Measurements from ENCODE around the gene OR52B2.

Gene OR52B2

GRCh38 chr11:6203327-6203726, 33.2 kb upstream of the OR52B2 start:
- no peak overlapping the region for H3K4me3 ChIP-seq (replicated peaks; ENCODE audit: low read depth, low read length)
- TF ChIP-seq, protein P1, sequence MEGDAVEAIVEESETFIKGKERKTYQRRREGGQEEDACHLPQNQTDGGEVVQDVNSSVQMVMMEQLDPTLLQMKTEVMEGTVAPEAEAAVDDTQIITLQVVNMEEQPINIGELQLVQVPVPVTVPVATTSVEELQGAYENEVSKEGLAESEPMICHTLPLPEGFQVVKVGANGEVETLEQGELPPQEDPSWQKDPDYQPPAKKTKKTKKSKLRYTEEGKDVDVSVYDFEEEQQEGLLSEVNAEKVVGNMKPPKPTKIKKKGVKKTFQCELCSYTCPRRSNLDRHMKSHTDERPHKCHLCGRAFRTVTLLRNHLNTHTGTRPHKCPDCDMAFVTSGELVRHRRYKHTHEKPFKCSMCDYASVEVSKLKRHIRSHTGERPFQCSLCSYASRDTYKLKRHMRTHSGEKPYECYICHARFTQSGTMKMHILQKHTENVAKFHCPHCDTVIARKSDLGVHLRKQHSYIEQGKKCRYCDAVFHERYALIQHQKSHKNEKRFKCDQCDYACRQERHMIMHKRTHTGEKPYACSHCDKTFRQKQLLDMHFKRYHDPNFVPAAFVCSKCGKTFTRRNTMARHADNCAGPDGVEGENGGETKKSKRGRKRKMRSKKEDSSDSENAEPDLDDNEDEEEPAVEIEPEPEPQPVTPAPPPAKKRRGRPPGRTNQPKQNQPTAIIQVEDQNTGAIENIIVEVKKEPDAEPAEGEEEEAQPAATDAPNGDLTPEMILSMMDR (IDR thresholded peaks at IDR 0.05; ENCODE audit: insufficient read depth, low read length, poor library complexity, severe bottlenecking) = no peak

GRCh38 chr11:6202041-6202440, 31.9 kb upstream of the OR52B2 start:
- TF ChIP-seq, protein P1 (IDR thresholded peaks at IDR 0.05; ENCODE audit: insufficient read depth, low read length, poor library complexity, severe bottlenecking) = no peak
- DNase-seq (ENCODE audit: extremely low read depth, insufficient read length) = no peak
- Histone ChIP-seq H3K36me3 (ENCODE audit: control insufficient read depth, insufficient read depth, low read length) (0 out of 2 replicates have a peak, but pooled peaks cover 2% of the 10 kb centered on the region), H3K27me3 (replicated peaks; ENCODE audit: control insufficient read depth, insufficient read depth, low read length) (no peaks in the 10 kb centered on the region), H3K4me3 (replicated peaks; ENCODE audit: low read depth, low read length) (no peak overlapping the region)

More at GRCh38 chr11:6203327-6203726, 33.2 kb upstream of the OR52B2 start:
- H3K27me3 ChIP-seq (replicated peaks; ENCODE audit: control insufficient read depth, insufficient read depth, low read length) = no peaks in the 10 kb centered on the region
- no peak for DNase-seq (ENCODE audit: extremely low read depth, insufficient read length)
- H3K36me3 ChIP-seq (ENCODE audit: control insufficient read depth, insufficient read depth, low read length) = 0 out of 2 replicates have a peak, but pooled peaks cover 2% of the 10 kb centered on the region

DNA sequence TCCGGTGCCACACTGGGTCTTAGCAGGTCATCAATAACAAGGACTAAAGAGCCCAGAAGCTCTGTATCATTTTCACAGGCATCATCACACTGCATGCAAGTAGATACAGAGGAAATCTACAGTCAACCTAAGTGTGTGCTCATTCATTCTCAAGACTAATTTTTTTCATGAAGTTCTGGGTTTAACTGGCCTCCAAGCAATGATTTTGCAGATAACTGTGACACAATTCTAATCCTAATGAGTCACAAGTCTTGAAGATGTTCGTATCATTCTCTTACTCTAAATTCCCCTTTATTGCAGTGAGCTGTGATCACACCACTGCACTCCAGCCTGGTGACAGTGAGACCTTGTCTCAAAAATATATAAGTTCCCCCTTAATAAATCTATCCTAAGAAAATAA, 31.4 kb upstream of the OR52B2 start:
- no peaks in the 10 kb centered on the region for H3K27me3 ChIP-seq (replicated peaks; ENCODE audit: control insufficient read depth, insufficient read depth, low read length)
- H3K36me3 ChIP-seq (ENCODE audit: control insufficient read depth, insufficient read depth, low read length) = 0 out of 2 replicates have a peak, but pooled peaks cover 2% of the 10 kb centered on the region
- TF ChIP-seq, protein P1 (IDR thresholded peaks at IDR 0.05; ENCODE audit: insufficient read depth, low read length, poor library complexity, severe bottlenecking) = no peak
- H3K4me3 ChIP-seq (replicated peaks; ENCODE audit: low read depth, low read length) = no peak overlapping the region
- DNase-seq (ENCODE audit: extremely low read depth, insufficient read length) = no peak

DNA sequence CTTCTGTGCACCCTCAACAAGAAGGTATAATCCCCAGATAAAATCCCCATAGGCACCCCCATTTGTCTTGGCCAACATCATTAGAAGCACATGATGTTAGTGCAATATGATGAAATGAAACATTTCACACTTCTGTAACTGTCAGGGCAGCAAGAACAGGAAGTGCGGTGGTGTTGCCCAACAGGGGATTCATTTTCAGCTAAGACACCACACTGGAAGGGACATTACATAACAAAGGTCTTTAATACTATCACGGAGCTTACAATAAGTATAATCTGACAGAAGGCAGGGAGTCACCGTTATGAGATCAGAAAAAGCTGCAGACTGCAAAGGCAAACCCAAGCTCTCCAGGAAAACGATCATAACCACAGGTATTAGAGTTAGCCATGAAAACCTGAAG, 30.8 kb upstream of the OR52B2 start:
- DNase-seq (ENCODE audit: extremely low read depth, insufficient read length) = no peak
- TF ChIP-seq, protein P1 (IDR thresholded peaks at IDR 0.05; ENCODE audit: insufficient read depth, low read length, poor library complexity, severe bottlenecking) = no peak
- no peaks in the 10 kb centered on the region for H3K27me3 ChIP-seq (replicated peaks; ENCODE audit: control insufficient read depth, insufficient read depth, low read length)
- 0 out of 2 replicates have a peak, but pooled peaks cover 2% of the 10 kb centered on the region for H3K36me3 ChIP-seq (ENCODE audit: control insufficient read depth, insufficient read depth, low read length)
- H3K4me3 ChIP-seq (replicated peaks; ENCODE audit: low read depth, low read length) = no peak overlapping the region

DNA sequence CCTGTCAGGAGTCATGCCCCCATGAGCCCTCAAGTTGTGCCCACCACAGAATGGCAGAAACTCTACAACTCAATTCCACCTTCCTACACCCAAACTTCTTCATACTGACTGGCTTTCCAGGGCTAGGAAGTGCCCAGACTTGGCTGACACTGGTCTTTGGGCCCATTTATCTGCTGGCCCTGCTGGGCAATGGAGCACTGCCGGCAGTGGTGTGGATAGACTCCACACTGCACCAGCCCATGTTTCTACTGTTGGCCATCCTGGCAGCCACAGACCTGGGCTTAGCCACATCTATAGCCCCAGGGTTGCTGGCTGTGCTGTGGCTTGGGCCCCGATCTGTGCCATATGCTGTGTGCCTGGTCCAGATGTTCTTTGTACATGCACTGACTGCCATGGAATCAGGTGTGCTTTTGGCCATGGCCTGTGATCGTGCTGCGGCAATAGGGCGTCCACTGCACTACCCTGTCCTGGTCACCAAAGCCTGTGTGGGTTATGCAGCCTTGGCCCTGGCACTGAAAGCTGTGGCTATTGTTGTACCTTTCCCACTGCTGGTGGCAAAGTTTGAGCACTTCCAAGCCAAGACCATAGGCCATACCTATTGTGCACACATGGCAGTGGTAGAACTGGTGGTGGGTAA, 29.2 kb upstream of the OR52B2 start, which contains the start of gene OR52W1:
Gene OR52W1, plus strand, starts transcription at position 51 of the 637 bp plus-strand sequence. Its CDS starts 0 bp downstream, at position 51.
- no peak for DNase-seq (ENCODE audit: extremely low read depth, insufficient read length)
- no peaks in the 10 kb centered on the region for H3K27me3 ChIP-seq (replicated peaks; ENCODE audit: control insufficient read depth, insufficient read depth, low read length)
- TF ChIP-seq, protein P1 (IDR thresholded peaks at IDR 0.05; ENCODE audit: insufficient read depth, low read length, poor library complexity, severe bottlenecking) = no peak
- H3K36me3 ChIP-seq (ENCODE audit: control insufficient read depth, insufficient read depth, low read length) = no peaks in the 10 kb centered on the region
- no peak within 1 kb of the TSS for H3K4me3 ChIP-seq (replicated peaks; ENCODE audit: low read depth, low read length)

Data from GM06990 (cell line).